HG03045 (cell line): ENCODE results near the gene C16orf54.
"Not testable (repeated sequence)": the region's sequence is repeated elsewhere in the genome, so short reads cannot be mapped to it uniquely, and the experiment has no call there.

ENCODE experiments used
- ATAC-seq: cut with Tn5 transposase; IDR thresholded peaks from one replicate; pipeline ENCODE4 v1.9.1; 2021; ENCODE audit warnings: mild to moderate bottlenecking, moderate library complexity; ENCODE audit not compliant: unreplicated experiment

The C16orf54 gene

GRCh38 chr16:29745853-29746345 is at the start of gene C16orf54:
TSS of gene C16orf54 (minus strand) at chr16:29745990. CDS start at chr16:29744951, 1,039 bp downstream.
- peak; percentile 70 for ATAC-seq

- ATAC-seq, result no peak
These were observed 48.5 kb upstream of the C16orf54 start for GRCh38 chr16:29794231-29794710.

- ATAC-seq, result not testable (repeated sequence)
These were observed 47.4 kb upstream of the C16orf54 start for GRCh38 chr16:29793153-29793552.

GRCh38 chr16:29791845-29792807 is 46.3 kb upstream of the C16orf54 start:
- no peak for ATAC-seq

- no peak for ATAC-seq
These were observed 45.4 kb upstream of the C16orf54 start for GRCh38 chr16:29790949-29791844.

- ATAC-seq, result peak; percentile 90
These were observed 44.6 kb upstream of the C16orf54 start, which contains the start of gene KIF22 for GRCh38 chr16:29790183-29790948. TSS of gene KIF22 (plus strand) at chr16:29790751. CDS start at chr16:29790760, 9 bp downstream.

- ATAC-seq, result no peak
These were observed 44.0 kb upstream of the C16orf54 start for GRCh38 chr16:29789775-29790182.

GRCh38 chr16:29787155-29787554 is 41.4 kb upstream of the C16orf54 start:
- not testable (repeated sequence) for ATAC-seq

GRCh38 chr16:29784901-29785500 is 39.2 kb upstream of the C16orf54 start:
- ATAC-seq, result no peak

GRCh38 chr16:29784157-29784556 is 38.4 kb upstream of the C16orf54 start:
- ATAC-seq, result no peak

- not testable (repeated sequence) for ATAC-seq
These were observed 37.5 kb upstream of the C16orf54 start for GRCh38 chr16:29783094-29783953.

- no peak for ATAC-seq
These were observed 33.7 kb upstream of the C16orf54 start for GRCh38 chr16:29779474-29779873.

- no peak for ATAC-seq
These were observed 32.0 kb upstream of the C16orf54 start, which contains the start of gene ZG16 for GRCh38 chr16:29777576-29778350. TSS of gene ZG16 (plus strand) at chr16:29778256. CDS start at chr16:29779267, 1,011 bp downstream.

- ATAC-seq, result no peak
These were observed 30.1 kb upstream of the C16orf54 start for GRCh38 chr16:29775742-29776408.

- ATAC-seq, result no peak
These were observed 28.9 kb upstream of the C16orf54 start for GRCh38 chr16:29774730-29775129.

- ATAC-seq, result not testable (repeated sequence)
These were observed 26.5 kb upstream of the C16orf54 start for GRCh38 chr16:29772330-29772729.

GRCh38 chr16:29770250-29770929 is 24.6 kb upstream of the C16orf54 start:
- ATAC-seq, result no peak
